Activated naive CD4-positive, alpha-beta T cell treated with anti-CD3 and anti-CD28 coated beads for 36 hours (primary cell): ENCODE data around the gene WDR87. TPM values are rescaled to one million over a fixed set of nuclear protein-coding genes. Genes with fewer than 3 reads are reported as not detected.
"Not testable (repeated sequence)": the region's sequence is repeated elsewhere in the genome, so short reads cannot be mapped to it uniquely, and the experiment has no call there.

ENCODE experiments used
- CTCF ChIA-PET: fragments of 350-600 bp; sonication (Branson Sonifier 250); formaldehyde crosslinking; loops from one replicate; lab custom pipeline; 2021; ENCODE audit warnings: antibody characterized with exemption; lab: Charles Lee
- DNase-seq: peaks from one replicate; pipeline ENCODE4 v3.0.0-alpha.2; 2020
- H3K27ac Mint-ChIP-seq: one replicate; pipeline ENCODE4 v1.8.0; 2021; ENCODE audit warnings: mild to moderate bottlenecking, mixed read lengths
- H3K27me3 Mint-ChIP-seq: one replicate; pipeline ENCODE4 v1.8.0; 2021; ENCODE audit warnings: low read depth, mixed read lengths
- H3K36me3 Mint-ChIP-seq: one replicate; pipeline ENCODE4 v1.8.0; 2021; ENCODE audit warnings: low read depth, mixed read lengths
- H3K4me1 Mint-ChIP-seq: one replicate; pipeline ENCODE4 v1.8.0; 2021; ENCODE audit warnings: low read depth, mixed read lengths
- H3K4me3 Mint-ChIP-seq: one replicate; pipeline ENCODE4 v1.8.0; 2021; ENCODE audit warnings: mild to moderate bottlenecking, moderate library complexity, mixed read lengths
- H3K9me3 Mint-ChIP-seq: one replicate; pipeline ENCODE4 v1.8.0; 2021; ENCODE audit warnings: mixed read lengths
- intact Hi-C: fragments of 100-400 bp; cut with micrococcal nuclease; formaldehyde crosslinking; loops from one replicate; pipeline ENCODE4 v1.15.1; 2023
- total RNA-seq, 2 experiments: library from RNA; stranded (reverse); gene quantifications; one replicate each; pipeline ENCODE4 v1.2.3, GENCODE V29; 2021

The WDR87 gene
- total RNA-seq, 2 experiments from 2014 or later = not detected

GRCh38 chr19:37926711-37927110 lies 20.3 kb upstream of the WDR87 start:
- no peaks in the 10 kb centered on the region for H3K27me3 Mint-ChIP-seq
- peaks cover 10% of the 10 kb centered on the region for H3K36me3 Mint-ChIP-seq
- no peak overlapping the region for H3K4me3 Mint-ChIP-seq
- CTCF ChIA-PET = interaction anchor here (0.6 kb wide), 1 partner anchor 77 kb away, joined by 3 read pairs; no protein-coding TSS in a partner anchor
- intact Hi-C loops = no loop called here
- H3K4me1 Mint-ChIP-seq = peaks cover 4% of the 10 kb centered on the region
- no peak overlapping the region for H3K27ac Mint-ChIP-seq
- no peaks in the 10 kb centered on the region for H3K9me3 Mint-ChIP-seq
- no peak for DNase-seq

- peaks cover 3% of the 10 kb centered on the region for H3K4me1 Mint-ChIP-seq
- H3K27me3 Mint-ChIP-seq = no peaks in the 10 kb centered on the region
- intact Hi-C loops = no loop called here
- no peaks in the 10 kb centered on the region for H3K9me3 Mint-ChIP-seq
- CTCF ChIA-PET = interaction anchor here (0.6 kb wide), 1 partner anchor 77 kb away, joined by 3 read pairs; no protein-coding TSS in a partner anchor
- no peak overlapping the region for H3K27ac Mint-ChIP-seq
- H3K4me3 Mint-ChIP-seq = no peak overlapping the region
- peaks cover 10% of the 10 kb centered on the region for H3K36me3 Mint-ChIP-seq
- DNase-seq = no peak
These were observed 19.9 kb upstream of the WDR87 start for GRCh38 chr19:37926255-37926654.

DNA sequence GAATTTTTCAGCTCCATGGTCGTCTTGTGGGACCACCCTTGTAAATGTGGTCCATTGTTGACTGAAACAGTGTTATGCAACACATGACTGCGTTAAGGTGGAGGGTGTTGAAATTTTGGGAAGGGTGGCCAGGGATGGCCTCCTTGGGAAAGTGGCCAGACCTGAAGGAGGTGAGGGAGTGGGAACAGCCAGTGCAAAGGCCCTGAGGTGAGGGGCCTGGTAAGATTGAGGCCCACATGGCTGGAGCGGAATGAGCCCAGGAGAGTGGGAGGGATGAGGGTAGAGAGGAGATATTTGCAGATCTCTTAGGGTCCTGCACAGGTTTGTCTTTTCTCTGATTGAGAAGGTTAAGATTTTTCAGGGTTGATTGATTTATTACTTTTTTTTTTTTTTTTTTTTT lies 18.8 kb upstream of the WDR87 start:
- DNase-seq = no peak
- intact Hi-C loops = no loop called here
- Mint-ChIP-seq H3K27me3 (no peaks in the 10 kb centered on the region), H3K9me3 (no peaks in the 10 kb centered on the region), H3K4me3 (no peak overlapping the region), H3K27ac (no peak overlapping the region), H3K4me1 (peaks cover 7% of the 10 kb centered on the region), H3K36me3 (peaks cover 6% of the 10 kb centered on the region)
- CTCF ChIA-PET = no interaction called here

DNA sequence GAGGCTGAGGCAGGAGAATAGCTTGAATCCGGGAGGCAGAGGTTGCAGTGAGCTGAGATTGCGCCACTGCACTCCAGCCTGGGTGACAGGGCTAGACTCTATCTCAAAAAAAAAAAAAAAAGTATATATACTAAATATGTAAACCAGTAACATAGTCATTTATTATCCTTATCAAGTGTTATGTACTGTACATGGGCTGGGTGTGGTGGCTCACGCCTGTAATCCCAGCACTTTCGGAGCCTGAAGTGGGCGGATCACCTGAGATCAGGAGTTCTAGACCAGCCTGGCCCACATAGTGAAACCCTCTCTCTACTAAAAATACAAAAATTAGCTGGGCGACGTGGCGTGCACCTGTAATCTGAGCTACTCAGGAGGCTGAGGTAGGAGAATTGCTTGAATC lies 18.2 kb upstream of the WDR87 start:
- H3K27ac Mint-ChIP-seq, intact Hi-C loops, H3K4me1 Mint-ChIP-seq, DNase-seq, H3K36me3 Mint-ChIP-seq, H3K9me3 Mint-ChIP-seq, H3K4me3 Mint-ChIP-seq, H3K27me3 Mint-ChIP-seq: not testable (repeated sequence)
- CTCF ChIA-PET = interaction anchor here (0.6 kb wide), 1 partner anchor 924 kb away, joined by 3 read pairs; no protein-coding TSS in a partner anchor

DNA sequence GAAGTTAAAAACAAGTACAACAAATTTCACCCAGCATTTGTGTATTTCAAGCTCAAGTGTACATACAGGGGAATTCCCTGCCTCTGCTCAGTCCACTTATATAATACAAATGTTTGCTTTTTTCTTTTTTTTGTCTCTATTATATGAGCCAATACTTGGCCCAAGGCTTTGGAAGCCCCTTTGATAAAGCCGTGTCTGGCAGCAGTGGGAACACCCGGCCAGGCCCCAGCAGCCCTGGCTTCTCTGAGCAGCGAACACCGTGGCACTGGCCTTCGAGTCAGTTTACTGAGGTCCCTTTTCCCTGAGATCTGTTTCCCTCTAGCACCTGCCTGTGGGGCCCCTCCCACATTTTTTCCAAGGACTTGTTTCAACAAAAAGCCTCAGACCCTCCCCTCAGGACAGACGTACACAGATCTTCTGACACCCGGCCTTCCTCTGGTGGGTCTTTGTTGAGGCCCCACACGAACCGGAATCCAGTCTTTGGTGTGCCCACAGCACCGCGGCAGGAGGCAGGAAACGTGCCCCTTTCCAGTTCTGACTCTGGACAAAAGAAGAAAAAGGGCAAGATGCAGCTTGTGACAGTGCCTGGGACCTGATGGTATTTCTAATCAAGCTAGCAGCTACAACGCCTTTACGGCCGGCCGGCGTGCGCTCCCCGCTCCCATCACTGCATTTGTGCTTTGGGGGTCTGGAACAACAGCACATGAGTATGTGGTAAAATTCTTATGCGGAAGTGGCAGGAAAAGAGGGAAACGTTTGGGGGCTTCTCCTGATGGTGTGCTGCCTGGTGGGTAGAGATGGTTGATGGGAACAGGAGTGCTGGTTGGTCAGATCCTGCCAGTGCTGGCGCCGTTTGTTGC lies 14.4 kb upstream of the WDR87 start:
- CTCF ChIA-PET = interaction anchor here (0.7 to 0.9 kb wide), 2 partner anchors 314 to 672 kb away, joined by 3 to 8 read pairs; no protein-coding TSS in a partner anchor
- H3K36me3 Mint-ChIP-seq = peaks cover 16% of the 10 kb centered on the region
- H3K27me3 Mint-ChIP-seq = no peaks in the 10 kb centered on the region
- intact Hi-C loops = no loop called here
- no peaks in the 10 kb centered on the region for H3K9me3 Mint-ChIP-seq
- no peak overlapping the region for H3K27ac Mint-ChIP-seq
- no peak for DNase-seq
- H3K4me1 Mint-ChIP-seq = peaks cover 8% of the 10 kb centered on the region
- H3K4me3 Mint-ChIP-seq = no peak overlapping the region

- H3K4me3 Mint-ChIP-seq = no peak overlapping the region
- intact Hi-C loops = no loop called here
- peaks cover 7% of the 10 kb centered on the region for H3K4me1 Mint-ChIP-seq
- H3K36me3 Mint-ChIP-seq = peaks cover 12% of the 10 kb centered on the region
- no peaks in the 10 kb centered on the region for H3K27me3 Mint-ChIP-seq
- H3K9me3 Mint-ChIP-seq = no peaks in the 10 kb centered on the region
- H3K27ac Mint-ChIP-seq = no peak overlapping the region
- CTCF ChIA-PET = interaction anchor here (1.5 kb wide), 1 partner anchor 13 kb away, joined by 10 read pairs; no protein-coding TSS in a partner anchor
- DNase-seq = no peak
These were observed 8.5 kb upstream of the WDR87 start for GRCh38 chr19:37914908-37915307.

- Mint-ChIP-seq H3K4me3 (no peak overlapping the region), H3K4me1 (peaks cover 23% of the 10 kb centered on the region), H3K9me3 (no peaks in the 10 kb centered on the region), H3K36me3 (no peaks in the 10 kb centered on the region), H3K27ac (no peak overlapping the region), H3K27me3 (no peaks in the 10 kb centered on the region)
- CTCF ChIA-PET = no interaction called here
- intact Hi-C loops = loop anchor here (5.0 to 10.0 kb wide), 3 partner anchors 408 to 705 kb away; partner anchors contain the start of genes EIF3K, GGN, KCNK6 and MAP4K1
- DNase-seq = no peak
These were observed 3.3 kb upstream of the WDR87 start for GRCh38 chr19:37909661-37910199.

DNA sequence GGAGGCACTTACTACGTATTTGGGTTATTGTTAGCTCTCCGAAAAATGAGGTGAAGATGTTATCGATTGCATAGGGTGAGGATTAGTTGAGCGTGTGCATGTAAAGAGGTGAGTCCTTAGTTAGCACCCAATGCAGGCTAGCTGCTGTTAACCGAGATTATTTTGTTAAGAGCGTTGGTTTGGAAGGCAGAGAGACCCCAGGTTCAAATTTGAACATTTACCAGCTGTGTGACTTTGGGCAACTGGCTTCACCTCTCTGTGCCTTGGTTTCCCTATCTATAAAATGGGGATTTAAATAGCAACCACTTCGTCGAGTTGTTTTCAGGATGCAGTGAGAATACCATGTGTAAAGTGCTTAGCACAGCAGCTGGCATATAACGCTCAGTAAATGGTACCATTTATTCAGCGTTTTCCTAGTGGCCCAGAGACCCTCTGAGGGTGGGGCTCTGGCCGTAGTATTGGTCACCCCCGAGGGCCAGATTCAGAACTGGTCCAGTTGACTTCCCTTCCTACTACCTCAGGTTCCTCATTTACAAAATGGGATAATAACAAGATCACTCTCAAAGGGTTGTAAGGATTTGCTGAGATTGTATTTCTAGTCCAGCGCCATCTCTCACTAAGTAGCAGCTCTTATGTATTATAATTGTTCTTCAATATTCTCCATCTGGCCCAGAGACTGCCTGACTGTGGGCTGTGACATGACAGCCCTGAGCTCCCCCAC lies 1.5 kb upstream of the WDR87 start:
- CTCF ChIA-PET = interaction anchor here (0.6 to 1.2 kb wide), 4 partner anchors 11 to 336 kb away, joined by 3 read pairs; no protein-coding TSS in a partner anchor
- intact Hi-C loops = loop anchor here (1.0 to 10.0 kb wide), 7 partner anchors 95 to 707 kb away; partner anchors contain the start of genes EIF3K, GGN, KCNK6 and MAP4K1
- Mint-ChIP-seq H3K9me3 (no peaks in the 10 kb centered on the region), H3K4me3 (peak overlapping the region; percentile 77), H3K36me3 (no peaks in the 10 kb centered on the region), H3K27me3 (no peaks in the 10 kb centered on the region), H3K27ac (no peak overlapping the region), H3K4me1 (peaks cover 20% of the 10 kb centered on the region)
- no peak for DNase-seq

GRCh38 chr19:37906869-37907734 lies 708 bp upstream of the WDR87 start, which contains the start of gene SIPA1L3:
SIPA1L3 (plus strand) TSS chr19:37907208; CDS start chr19:38081566, 174,358 bp downstream.
- CTCF ChIA-PET = interaction anchor here (0.5 to 1.2 kb wide), 8 partner anchors 12 to 337 kb away, joined by 3 to 4 read pairs (median 3); no protein-coding TSS in a partner anchor
- peak; percentile 95 for DNase-seq
- intact Hi-C loops = loop anchor here (1.0 to 10.0 kb wide), 7 partner anchors 96 to 708 kb away; partner anchors contain the start of genes EIF3K, GGN, KCNK6 and MAP4K1
- Mint-ChIP-seq H3K27ac (peak within 1 kb of the TSS; percentile 59), H3K9me3 (no peaks in the 10 kb centered on the region), H3K4me1 (peaks cover 20% of the 10 kb centered on the region), H3K36me3 (no peaks in the 10 kb centered on the region), H3K4me3 (peak within 1 kb of the TSS; percentile 77), H3K27me3 (no peaks in the 10 kb centered on the region)

DNA sequence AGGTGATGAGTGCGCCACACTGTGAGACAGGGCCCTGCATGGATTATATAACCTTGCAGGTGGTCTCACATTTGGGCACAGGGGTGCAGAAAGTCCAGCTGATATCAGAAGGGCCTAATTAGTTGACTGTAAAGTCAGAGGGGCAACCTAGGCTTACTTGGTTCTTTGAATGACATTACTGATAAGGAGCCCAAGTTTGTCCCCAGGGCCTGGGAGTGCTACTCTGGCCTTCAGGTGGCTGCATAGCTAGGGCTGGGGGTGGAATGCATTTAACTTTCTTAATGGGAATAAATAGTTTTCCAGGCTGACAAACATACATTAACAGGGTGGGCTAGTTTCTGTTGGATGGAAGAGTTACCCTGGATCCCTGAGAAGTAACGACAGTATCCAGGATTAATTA lies 3.3 kb downstream of the WDR87 start:
- intact Hi-C loops = loop anchor here (5.0 to 10.0 kb wide), 4 partner anchors 239 to 931 kb away; partner anchors contain the start of genes EIF3K, GGN, MAP4K1 and SPRED3
- CTCF ChIA-PET = interaction anchor here (0.6 to 5.0 kb wide), 26 partner anchors 12 to 754 kb away, joined by 3 to 23 read pairs (median 4); partner anchors contain the start of gene KCNK6
- no peak for DNase-seq
- peaks cover 10% of the 10 kb centered on the region for H3K4me1 Mint-ChIP-seq
- H3K36me3 Mint-ChIP-seq = no peaks in the 10 kb centered on the region
- H3K4me3 Mint-ChIP-seq = no peak overlapping the region
- H3K27me3 Mint-ChIP-seq = no peaks in the 10 kb centered on the region
- H3K9me3 Mint-ChIP-seq = no peaks in the 10 kb centered on the region
- no peak overlapping the region for H3K27ac Mint-ChIP-seq

DNA sequence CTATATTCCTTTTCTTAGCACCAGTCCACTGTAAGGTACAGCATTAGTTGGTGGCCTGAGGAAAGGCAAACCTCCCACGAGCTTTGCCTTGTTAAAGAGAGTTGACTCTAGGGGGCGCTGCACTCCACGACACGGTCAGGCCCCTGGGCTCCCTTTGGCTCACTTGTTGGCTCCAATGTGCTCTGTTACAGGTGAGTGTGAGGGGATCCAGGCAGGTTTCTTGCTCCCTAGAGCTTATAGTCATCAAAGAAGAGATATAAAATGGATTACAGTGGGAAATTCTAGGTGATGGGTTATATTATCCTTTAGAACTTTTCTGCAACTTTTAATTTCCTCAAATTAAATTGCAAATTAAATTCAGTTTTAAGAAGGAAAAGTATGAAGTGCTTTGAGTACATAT lies 3.7 kb downstream of the WDR87 start:
- H3K27ac Mint-ChIP-seq = no peak overlapping the region
- H3K4me1 Mint-ChIP-seq = peaks cover 8% of the 10 kb centered on the region
- H3K36me3 Mint-ChIP-seq = no peaks in the 10 kb centered on the region
- no peak overlapping the region for H3K4me3 Mint-ChIP-seq
- no peaks in the 10 kb centered on the region for H3K9me3 Mint-ChIP-seq
- H3K27me3 Mint-ChIP-seq = no peaks in the 10 kb centered on the region
- CTCF ChIA-PET = interaction anchor here (0.6 to 5.0 kb wide), 36 partner anchors 13 to 771 kb away, joined by 3 to 23 read pairs (median 4); partner anchors contain the start of genes FAM98C and KCNK6
- intact Hi-C loops = loop anchor here (1.0 to 10.0 kb wide), 7 partner anchors 193 to 930 kb away; partner anchors contain the start of genes CATSPERG, EIF3K, GGN and MAP4K1
- DNase-seq = peak; percentile 94
